Measurements from ENCODE around the gene DUSP5.

The DUSP5 gene

DNA sequence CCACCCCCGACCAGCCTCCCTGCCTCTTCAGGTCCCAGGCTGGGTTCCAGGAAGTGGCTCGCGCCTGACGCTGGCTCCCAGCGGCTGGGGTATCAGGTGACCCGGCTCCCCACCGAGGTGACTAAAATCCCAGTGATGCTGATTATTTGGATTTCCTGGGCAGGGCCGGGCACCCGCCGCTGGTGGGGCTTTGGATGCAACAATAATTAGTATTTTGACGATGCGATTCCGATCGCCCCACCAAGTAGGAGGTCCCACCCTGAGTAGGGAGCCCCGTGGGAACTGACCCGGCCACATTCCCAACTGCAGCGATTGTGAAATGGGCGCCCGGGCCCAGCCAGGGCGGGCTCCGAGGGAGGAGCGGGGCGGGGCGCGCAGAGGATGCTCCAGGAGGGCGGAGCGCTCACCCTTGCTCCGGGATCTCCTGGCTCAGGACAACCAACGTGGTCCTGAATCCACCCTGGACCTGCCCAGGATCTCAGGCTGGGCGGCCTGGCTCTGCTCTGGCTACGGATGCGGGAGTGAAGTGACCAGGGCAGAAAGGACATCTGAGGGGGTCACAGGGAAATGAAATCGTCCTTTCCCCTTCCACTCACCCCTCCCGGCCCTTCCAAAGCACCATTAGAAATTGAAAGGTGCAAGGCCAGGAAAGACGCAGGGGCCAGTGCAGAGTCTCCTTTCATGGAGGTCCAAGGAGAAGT lies 32.6 kb downstream of the DUSP5 start (continued):
- TF ChIP-seq BCL11A (tag by site-specific recombination; IDR thresholded peaks at IDR 0.05; ENCODE audit: low read depth) = peak; percentile 67
- no peak for TF ChIP-seq ZNF707 (tag by site-specific recombination; IDR thresholded peaks at IDR 0.05)
- peak; percentile 44; the same call in 1 of the 2 replicates for TF ChIP-seq HIC1 (tag by site-specific recombination; IDR thresholded peaks at IDR 0.05)
- TF ChIP-seq, protein P1, sequence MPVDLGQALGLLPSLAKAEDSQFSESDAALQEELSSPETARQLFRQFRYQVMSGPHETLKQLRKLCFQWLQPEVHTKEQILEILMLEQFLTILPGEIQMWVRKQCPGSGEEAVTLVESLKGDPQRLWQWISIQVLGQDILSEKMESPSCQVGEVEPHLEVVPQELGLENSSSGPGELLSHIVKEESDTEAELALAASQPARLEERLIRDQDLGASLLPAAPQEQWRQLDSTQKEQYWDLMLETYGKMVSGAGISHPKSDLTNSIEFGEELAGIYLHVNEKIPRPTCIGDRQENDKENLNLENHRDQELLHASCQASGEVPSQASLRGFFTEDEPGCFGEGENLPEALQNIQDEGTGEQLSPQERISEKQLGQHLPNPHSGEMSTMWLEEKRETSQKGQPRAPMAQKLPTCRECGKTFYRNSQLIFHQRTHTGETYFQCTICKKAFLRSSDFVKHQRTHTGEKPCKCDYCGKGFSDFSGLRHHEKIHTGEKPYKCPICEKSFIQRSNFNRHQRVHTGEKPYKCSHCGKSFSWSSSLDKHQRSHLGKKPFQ (tag by site-specific recombination; IDR thresholded peaks at IDR 0.05) = no peak
- TF ChIP-seq KLF10 (tag by site-specific recombination; IDR thresholded peaks at IDR 0.05) = peak; percentile 78
- no peak for TF ChIP-seq ZSCAN18 (tag by site-specific recombination; IDR thresholded peaks at IDR 0.05)
- TF ChIP-seq ZNF560 (tag by site-specific recombination; IDR thresholded peaks at IDR 0.05; ENCODE audit: borderline replicate concordance) = no peak
- no peak for TF ChIP-seq ZNF843 (tag by site-specific recombination; IDR thresholded peaks at IDR 0.05)
- no peak for TF ChIP-seq ZNF596 (tag by site-specific recombination; IDR thresholded peaks at IDR 0.05)
- TF ChIP-seq SP7 (tag by site-specific recombination; IDR thresholded peaks at IDR 0.05) = peak; percentile 82
- peak; percentile 61 for TF ChIP-seq GLIS2 (tag by site-specific recombination; IDR thresholded peaks at IDR 0.05)
- TF ChIP-seq SCRT2 (tag by site-specific recombination; IDR thresholded peaks at IDR 0.05) = no peak
- peak; percentile 54 for TF ChIP-seq WT1 (tag by site-specific recombination; IDR thresholded peaks at IDR 0.05)
- TF ChIP-seq PRDM2 (tag by site-specific recombination; IDR thresholded peaks at IDR 0.05; ENCODE audit: borderline replicate concordance) = no peak
- no peak for TF ChIP-seq ZNF138 (tag by site-specific recombination; IDR thresholded peaks at IDR 0.05; ENCODE audit: borderline replicate concordance)
- TF ChIP-seq ZNF473 (tag by site-specific recombination; IDR thresholded peaks at IDR 0.05) = no peak
- no peak for TF ChIP-seq FEZF1 (tag by site-specific recombination; IDR thresholded peaks at IDR 0.05)
- no peak for TF ChIP-seq ZNF169 (tag by site-specific recombination; IDR thresholded peaks at IDR 0.05)
- no peak for TF ChIP-seq ZNF23 (tag by site-specific recombination; IDR thresholded peaks at IDR 0.05; ENCODE audit: borderline replicate concordance)
- TF ChIP-seq ZNF223 (tag by site-specific recombination; IDR thresholded peaks at IDR 0.05) = no peak
- TF ChIP-seq ZFHX2 (tag by site-specific recombination; conservative IDR thresholded peaks at IDR 0.05) = 0 out of 2 replicates have a peak, but pooled peaks have one; percentile 7
- TF ChIP-seq ZNF211 (tag by site-specific recombination; IDR thresholded peaks at IDR 0.05; ENCODE audit: low read depth) = no peak
- peak; percentile 76 for TF ChIP-seq ZBTB8A (tag by site-specific recombination; IDR thresholded peaks at IDR 0.05)
- peak; percentile 15; the same call in 1 of the 2 replicates for TF ChIP-seq PRDM10 (tag by site-specific recombination; IDR thresholded peaks at IDR 0.05)
- TF ChIP-seq ZNF248 (tag by site-specific recombination; IDR thresholded peaks at IDR 0.05) = no peak
